Endodermal cell (in vitro differentiated cells): Measurements from ENCODE around the gene SORCS2. TPM values are rescaled to one million over a fixed set of nuclear protein-coding genes. Genes with fewer than 3 reads are reported as not detected.

Experiments
- DNase-seq: peaks from one replicate; pipeline ENCODE4 v3.0.0-alpha.2; 2017
- H3K27ac ChIP-seq: 2 replicates; pipeline ENCODE4 v1.5.1; 2013; ENCODE audit warnings: mild to moderate bottlenecking, low read depth, low read length, moderate library complexity
- H3K27me3 ChIP-seq: 2 replicates; pipeline ENCODE4 v1.6.1; 2013; ENCODE audit warnings: mild to moderate bottlenecking, low read length, moderate library complexity; ENCODE audit not compliant: insufficient read depth, control insufficient read depth, poor library complexity, severe bottlenecking
- H3K36me3 ChIP-seq: 2 replicates; pipeline ENCODE4 v1.7.0; 2013; ENCODE audit warnings: mild to moderate bottlenecking, low read length, moderate library complexity; ENCODE audit not compliant: control insufficient read depth, insufficient read depth
- H3K4me1 ChIP-seq: one replicate; pipeline ENCODE4 v1.7.0; 2013; ENCODE audit warnings: low read length; ENCODE audit not compliant: control insufficient read depth, insufficient read depth
- H3K4me3 ChIP-seq: 2 replicates; pipeline ENCODE4 v1.5.1; 2013; ENCODE audit warnings: mild to moderate bottlenecking, low read length, moderate library complexity
- H3K9ac ChIP-seq: 2 replicates; pipeline ENCODE4 v1.6.1; 2013; ENCODE audit warnings: mild to moderate bottlenecking, low read length, moderate library complexity; ENCODE audit not compliant: poor library complexity, severe bottlenecking; ENCODE audit errors: extremely low read depth
- H3K9me3 ChIP-seq: 2 replicates; pipeline ENCODE4 v1.6.1; 2013; ENCODE audit warnings: mild to moderate bottlenecking, low read length, moderate library complexity; ENCODE audit not compliant: control insufficient read depth
- H3K27ac Mint-ChIP-seq: 2 replicates; pipeline ENCODE4 v1.8.0; 2020; ENCODE audit warnings: mixed read lengths
- H3K27me3 Mint-ChIP-seq: 2 replicates; pipeline ENCODE4 v1.8.0; 2021; ENCODE audit warnings: mild to moderate bottlenecking, mixed read lengths; ENCODE audit not compliant: insufficient read depth
- H3K36me3 Mint-ChIP-seq: 2 replicates; pipeline ENCODE4 v1.8.0; 2020; ENCODE audit warnings: low read depth, mixed read lengths
- H3K4me1 Mint-ChIP-seq: 2 replicates; pipeline ENCODE4 v1.8.0; 2020; ENCODE audit warnings: mixed read lengths
- H3K4me3 Mint-ChIP-seq: 2 replicates; pipeline ENCODE4 v1.8.0; 2020; ENCODE audit warnings: mild to moderate bottlenecking, moderate library complexity, mixed read lengths
- H3K9me3 Mint-ChIP-seq: 2 replicates; pipeline ENCODE4 v1.8.0; 2020; ENCODE audit warnings: mild to moderate bottlenecking, mixed read lengths
- CTCF ChIP-seq: fragments of 200-600 bp; sonication (generic); conservative IDR thresholded peaks from 2 replicates; pipeline ENCODE4 v1.5.0; 2021; ENCODE audit warnings: antibody characterized with exemption, mild to moderate bottlenecking
- WGBS, 2 experiments: methylation state at CpG; one replicate each; pipeline versions ENCODE4 v1.1.5 to v1.1.7; 2013; ENCODE audit warnings: missing lambda C conversion rate in 2 of 2, mixed read lengths in 1 of 2; ENCODE audit not compliant: insufficient coverage in 1 of 2, insufficient read length in 1 of 2; 5-methylcytosine and 5-hydroxymethylcytosine counted together
- total RNA-seq, 2 donors: library from RNA; stranded (reverse); fragmentation: NEBNext Ultra II Directional in 1 of 2; extraction: Animal tissue kit (Norgen Biotek cat#: 25700) in 1 of 2; gene quantifications; 2 replicates in 1 of 2; 3 replicates in 1 of 2; pipeline ENCODE4 v1.2.1, GENCODE V29; 2021

SORCS2 gene
- total RNA-seq, 2 donors from 2014 or later, result 1.4 to 1.9 TPM

GRCh38 chr4:7535094-7535493 lies 342.8 kb downstream of the SORCS2 start:
- Mint-ChIP-seq H3K4me3 (no peak overlapping the region), H3K27me3 (no peaks in the 10 kb centered on the region), H3K27ac (no peak overlapping the region), H3K36me3 (no peaks in the 10 kb centered on the region), H3K9me3 (peaks cover 4% of the 10 kb centered on the region), H3K4me1 (peaks cover 15% of the 10 kb centered on the region)
- Histone ChIP-seq H3K4me3 (no peak overlapping the region), H3K4me1 (peaks cover 6% of the 10 kb centered on the region), H3K27ac (no peak overlapping the region), H3K27me3 (no peaks in the 10 kb centered on the region), H3K9me3 (no peaks in the 10 kb centered on the region), H3K36me3 (no peaks in the 10 kb centered on the region), H3K9ac (no peak overlapping the region)
- WGBS, 2 experiments, result 69 to 84% methylated on average over 5 to 10 of the region's 10 CpGs
- DNase-seq, result no peak
- no peak for TF ChIP-seq CTCF

GRCh38 chr4:7535619-7536018 lies 343.3 kb downstream of the SORCS2 start:
- Histone ChIP-seq H3K4me3 (no peak overlapping the region), H3K27me3 (no peaks in the 10 kb centered on the region), H3K9me3 (no peaks in the 10 kb centered on the region), H3K4me1 (peaks cover 6% of the 10 kb centered on the region), H3K9ac (no peak overlapping the region), H3K27ac (no peak overlapping the region), H3K36me3 (no peaks in the 10 kb centered on the region)
- Mint-ChIP-seq H3K27ac (no peak overlapping the region), H3K9me3 (peaks cover 4% of the 10 kb centered on the region), H3K4me3 (no peak overlapping the region), H3K4me1 (peaks cover 11% of the 10 kb centered on the region), H3K27me3 (no peaks in the 10 kb centered on the region), H3K36me3 (no peaks in the 10 kb centered on the region)
- DNase-seq, result no peak
- WGBS, 2 experiments, result 82 to 86% methylated on average over 10 to 11 of the region's 11 CpGs
- TF ChIP-seq CTCF, result no peak

- WGBS, 2 experiments, result 93 to 96% methylated on average over 6 to 8 of the region's 8 CpGs
- peaks cover 3% of the 10 kb centered on the region for H3K4me1 Mint-ChIP-seq
- H3K36me3 Mint-ChIP-seq, result no peaks in the 10 kb centered on the region
Measured at GRCh38 chr4:7536876-7537275, 344.5 kb downstream of the SORCS2 start.

More at GRCh38 chr4:7536876-7537275, 344.5 kb downstream of the SORCS2 start:
- Mint-ChIP-seq H3K27me3 (no peaks in the 10 kb centered on the region), H3K4me3 (no peak overlapping the region), H3K27ac (no peak overlapping the region), H3K9me3 (peaks cover 4% of the 10 kb centered on the region)
- TF ChIP-seq CTCF, result no peak
- H3K4me3 ChIP-seq, result no peak overlapping the region
- H3K9ac ChIP-seq, result no peak overlapping the region
- no peak for DNase-seq
- H3K27ac ChIP-seq, result no peak overlapping the region
- H3K27me3 ChIP-seq, result no peaks in the 10 kb centered on the region
- no peaks in the 10 kb centered on the region for H3K36me3 ChIP-seq
- no peaks in the 10 kb centered on the region for H3K9me3 ChIP-seq
- H3K4me1 ChIP-seq, result peaks cover 1% of the 10 kb centered on the region
